Ishikawa (cell line): ENCODE results near the gene RAB8B.

Experiments
- CEBPB ChIP-seq: IDR thresholded peaks from 2 replicates; pipeline ENCODE4 v1.6.1; 2012
- CREB1 ChIP-seq: IDR thresholded peaks from 2 replicates; pipeline ENCODE4 v1.6.1; 2012; ENCODE audit warnings: low read depth
- EGR1 ChIP-seq: IDR thresholded peaks from 2 replicates; pipeline ENCODE4 v1.6.1; 2012
- EP300 ChIP-seq: IDR thresholded peaks from 2 replicates; pipeline ENCODE4 v1.6.1; 2012; ENCODE audit warnings: borderline replicate concordance
- FOXM1 ChIP-seq: IDR thresholded peaks from 2 replicates; pipeline ENCODE4 v1.6.1; 2012; ENCODE audit warnings: low read depth, borderline replicate concordance
- NFIC ChIP-seq: IDR thresholded peaks from 2 replicates; pipeline ENCODE4 v1.6.1; 2012
- RAD21 ChIP-seq: IDR thresholded peaks from 2 replicates; pipeline ENCODE4 v1.6.1; 2012; ENCODE audit warnings: low read depth
- TAF1 ChIP-seq: IDR thresholded peaks from 2 replicates; pipeline ENCODE4 v1.6.1; 2012; ENCODE audit warnings: low read depth, mild to moderate bottlenecking
- TCF12 ChIP-seq: IDR thresholded peaks from 2 replicates; pipeline ENCODE4 v1.6.1; 2012; ENCODE audit warnings: low read depth
- TEAD4 ChIP-seq: IDR thresholded peaks from 2 replicates; pipeline ENCODE4 v1.6.1; 2012
- USF1 ChIP-seq: IDR thresholded peaks from 2 replicates; pipeline ENCODE4 v1.6.1; 2012
- YY1 ChIP-seq: IDR thresholded peaks from 2 replicates; pipeline ENCODE4 v1.6.1; 2012; ENCODE audit warnings: low read depth
- ZBTB7A ChIP-seq: IDR thresholded peaks from 2 replicates; pipeline ENCODE4 v1.6.1; 2012; ENCODE audit warnings: low read depth
- TF ChIP-seq, protein P1 (sequence below): IDR thresholded peaks from 2 replicates; pipeline ENCODE4 v1.6.1; 2012
- TF ChIP-seq, protein P2 (sequence below): IDR thresholded peaks from 2 replicates; pipeline ENCODE4 v1.6.1; 2012; ENCODE audit warnings: low read depth, mild to moderate bottlenecking

RAB8B gene

GRCh38 chr15:63310646-63311045, 121.2 kb downstream of the RAB8B start:
- TF ChIP-seq TCF12: no peak
- TF ChIP-seq EGR1: no peak

DNA sequence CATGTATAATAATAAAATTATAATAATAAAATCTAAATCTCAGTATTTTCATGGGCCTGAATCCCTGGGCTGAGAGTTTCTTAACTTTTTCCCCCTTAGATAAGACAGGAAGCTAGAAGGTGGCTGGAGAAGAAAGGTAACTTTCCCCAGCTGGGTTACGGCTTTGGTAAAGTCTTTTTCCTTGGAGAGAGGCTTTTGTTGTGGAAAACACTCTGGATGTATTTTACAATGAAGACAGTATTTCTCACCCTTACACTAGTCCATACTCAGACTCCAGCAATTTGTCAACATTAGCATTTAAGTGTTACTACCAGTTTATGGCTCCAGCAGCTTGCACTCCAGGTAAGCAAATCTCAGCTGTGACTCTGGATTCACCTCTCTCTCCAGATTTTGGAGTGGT, 122.9 kb downstream of the RAB8B start:
- TF ChIP-seq NFIC: no peak
- TF ChIP-seq USF1: no peak
- no peak for TF ChIP-seq EGR1
- TF ChIP-seq CREB1: no peak
- TF ChIP-seq, protein P1, sequence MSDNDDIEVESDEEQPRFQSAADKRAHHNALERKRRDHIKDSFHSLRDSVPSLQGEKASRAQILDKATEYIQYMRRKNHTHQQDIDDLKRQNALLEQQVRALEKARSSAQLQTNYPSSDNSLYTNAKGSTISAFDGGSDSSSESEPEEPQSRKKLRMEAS: no peak
- TF ChIP-seq TCF12: no peak
- TF ChIP-seq ZBTB7A: no peak
- no peak for TF ChIP-seq CEBPB
- TF ChIP-seq, protein P2, sequence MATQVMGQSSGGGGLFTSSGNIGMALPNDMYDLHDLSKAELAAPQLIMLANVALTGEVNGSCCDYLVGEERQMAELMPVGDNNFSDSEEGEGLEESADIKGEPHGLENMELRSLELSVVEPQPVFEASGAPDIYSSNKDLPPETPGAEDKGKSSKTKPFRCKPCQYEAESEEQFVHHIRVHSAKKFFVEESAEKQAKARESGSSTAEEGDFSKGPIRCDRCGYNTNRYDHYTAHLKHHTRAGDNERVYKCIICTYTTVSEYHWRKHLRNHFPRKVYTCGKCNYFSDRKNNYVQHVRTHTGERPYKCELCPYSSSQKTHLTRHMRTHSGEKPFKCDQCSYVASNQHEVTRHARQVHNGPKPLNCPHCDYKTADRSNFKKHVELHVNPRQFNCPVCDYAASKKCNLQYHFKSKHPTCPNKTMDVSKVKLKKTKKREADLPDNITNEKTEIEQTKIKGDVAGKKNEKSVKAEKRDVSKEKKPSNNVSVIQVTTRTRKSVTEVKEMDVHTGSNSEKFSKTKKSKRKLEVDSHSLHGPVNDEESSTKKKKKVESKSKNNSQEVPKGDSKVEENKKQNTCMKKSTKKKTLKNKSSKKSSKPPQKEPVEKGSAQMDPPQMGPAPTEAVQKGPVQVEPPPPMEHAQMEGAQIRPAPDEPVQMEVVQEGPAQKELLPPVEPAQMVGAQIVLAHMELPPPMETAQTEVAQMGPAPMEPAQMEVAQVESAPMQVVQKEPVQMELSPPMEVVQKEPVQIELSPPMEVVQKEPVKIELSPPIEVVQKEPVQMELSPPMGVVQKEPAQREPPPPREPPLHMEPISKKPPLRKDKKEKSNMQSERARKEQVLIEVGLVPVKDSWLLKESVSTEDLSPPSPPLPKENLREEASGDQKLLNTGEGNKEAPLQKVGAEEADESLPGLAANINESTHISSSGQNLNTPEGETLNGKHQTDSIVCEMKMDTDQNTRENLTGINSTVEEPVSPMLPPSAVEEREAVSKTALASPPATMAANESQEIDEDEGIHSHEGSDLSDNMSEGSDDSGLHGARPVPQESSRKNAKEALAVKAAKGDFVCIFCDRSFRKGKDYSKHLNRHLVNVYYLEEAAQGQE: no peak
- no peak for TF ChIP-seq EP300
- TF ChIP-seq RAD21: no peak
- TF ChIP-seq FOXM1: no peak
- TF ChIP-seq TEAD4: no peak
- no peak for TF ChIP-seq YY1
- no peak for TF ChIP-seq TAF1

- TF ChIP-seq USF1 (no peak), TAF1 (no peak), YY1 (no peak), NFIC (no peak), EGR1 (no peak), EP300 (no peak), TCF12 (no peak), ZBTB7A (no peak)
- TF ChIP-seq, protein P2: no peak
- TF ChIP-seq, protein P1: no peak
Observed at GRCh38 chr15:63313825-63314224, 124.4 kb downstream of the RAB8B start.

DNA sequence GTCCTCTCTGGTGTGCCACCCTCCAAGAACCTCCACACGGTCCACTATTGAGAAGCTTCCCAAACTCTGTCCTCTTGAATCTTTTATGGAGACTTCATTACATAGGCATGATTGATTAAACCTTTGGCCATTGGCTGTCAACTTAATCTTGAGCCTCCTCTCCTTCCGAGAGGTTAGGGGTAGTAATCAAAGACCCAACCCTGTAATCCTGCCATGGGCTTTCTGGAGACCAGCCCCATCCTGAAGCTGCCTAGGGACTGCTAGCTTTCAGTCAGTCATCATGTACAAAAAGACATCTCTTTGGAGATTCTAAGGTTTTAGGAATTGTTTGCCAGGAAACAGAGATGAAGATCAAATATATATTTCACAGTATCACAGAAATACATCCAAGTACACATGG, 125.0 kb downstream of the RAB8B start:
- no peak for TF ChIP-seq RAD21
- no peak for TF ChIP-seq EP300
- no peak for TF ChIP-seq NFIC
- TF ChIP-seq USF1: no peak
- no peak for TF ChIP-seq FOXM1
- no peak for TF ChIP-seq CREB1
- no peak for TF ChIP-seq YY1
